MCF 10A (cell line): ENCODE data around the gene GSK3B. TPM values are rescaled to one million over a fixed set of nuclear protein-coding genes. Genes with fewer than 3 reads are reported as not detected.

Source experiments
- BruUV-seq: library from RNA; stranded (reverse); fragments of 400-500 nt; replicated peaks from 2 replicates; lab custom pipeline; 2021; lab: Mats Ljungman, UMichigan
- CTCF ChIA-PET: fragments of 300-600 bp; sonication (Branson Sonifier 250); formaldehyde crosslinking; extraction: SDS; loops from one replicate; lab custom pipeline; 2021; ENCODE audit warnings: antibody characterized with exemption, inconsistent platforms; lab: Yijun Ruan, JAX
- POLR2A ChIA-PET: fragments of 300-600, 350-650 bp; sonication (Branson Sonifier 250); formaldehyde crosslinking; extraction: SDS; loops from one replicate; lab custom pipeline; 2020; ENCODE audit warnings: antibody characterized with exemption, inconsistent platforms; lab: Yijun Ruan, JAX
- DNase-seq: peaks from one replicate; pipeline ENCODE4 v3.0.0-alpha.2; 2018; ENCODE audit not compliant: unreplicated experiment
- H3K27ac Mint-ChIP-seq: one replicate; pipeline ENCODE4 v1.8.0; 2022; ENCODE audit warnings: mild to moderate bottlenecking, low read depth, mixed read lengths; ENCODE audit not compliant: unreplicated experiment
- H3K27me3 Mint-ChIP-seq: one replicate; pipeline ENCODE4 v1.8.0; 2022; ENCODE audit warnings: mixed read lengths; ENCODE audit not compliant: insufficient read depth, unreplicated experiment
- H3K36me3 Mint-ChIP-seq: one replicate; pipeline ENCODE4 v1.8.0; 2022; ENCODE audit warnings: mild to moderate bottlenecking, moderate library complexity, mixed read lengths; ENCODE audit not compliant: insufficient read depth, unreplicated experiment
- H3K4me1 Mint-ChIP-seq: one replicate; pipeline ENCODE4 v1.8.0; 2022; ENCODE audit warnings: mixed read lengths; ENCODE audit not compliant: insufficient read depth, unreplicated experiment
- H3K4me3 Mint-ChIP-seq: one replicate; pipeline ENCODE4 v1.8.0; 2022; ENCODE audit warnings: mild to moderate bottlenecking, moderate library complexity, mixed read lengths; ENCODE audit not compliant: unreplicated experiment
- H3K9me3 Mint-ChIP-seq: one replicate; pipeline ENCODE4 v1.8.0; 2022; ENCODE audit warnings: mixed read lengths; ENCODE audit not compliant: unreplicated experiment
- CTCF ChIP-seq: fragments of 200-600 bp; IDR thresholded peaks from one replicate; pipeline ENCODE4 v1.8.0; 2022; ENCODE audit warnings: antibody characterized with exemption, mild to moderate bottlenecking; ENCODE audit not compliant: unreplicated experiment
- intact Hi-C: fragments of 100-400 bp; cut with micrococcal nuclease; formaldehyde crosslinking; loops from 2 replicates; pipeline ENCODE4 v1.14.1; 2022
- total RNA-seq: library from RNA; stranded (reverse); gene quantifications from 2 replicates; pipeline ENCODE4 v1.2.3, GENCODE V29; 2022

GSK3B gene
- total RNA-seq, 1 experiment from 2014 or later: 71.5 TPM

DNA sequence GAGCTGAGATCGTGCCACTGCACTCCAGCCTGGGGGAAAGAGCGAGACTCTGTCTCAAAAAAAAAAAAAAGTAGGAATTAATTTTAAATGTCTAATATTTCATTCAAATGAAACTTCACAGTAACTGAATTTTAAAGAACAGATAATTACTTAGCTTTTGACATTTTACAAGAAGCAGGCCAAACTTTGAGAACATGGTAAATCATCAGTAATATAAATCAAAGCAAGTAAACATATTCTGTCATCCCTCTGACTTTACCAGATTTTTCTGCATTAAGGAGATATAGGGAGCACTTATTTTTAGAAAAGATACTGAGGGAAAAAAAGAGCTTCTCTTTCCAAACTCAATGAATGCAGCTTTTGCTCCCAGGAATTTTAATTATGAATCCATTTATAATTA is 275.3 kb downstream of the GSK3B start:
- no peak for TF ChIP-seq CTCF
- Mint-ChIP-seq H3K9me3 (no peaks in the 10 kb centered on the region), H3K27ac (no peak overlapping the region), H3K36me3 (peaks cover 5% of the 10 kb centered on the region), H3K27me3 (peaks cover 14% of the 10 kb centered on the region), H3K4me1 (no peaks in the 10 kb centered on the region), H3K4me3 (no peak overlapping the region)
- POLR2A ChIA-PET: no interaction called here
- CTCF ChIA-PET: interaction anchor here (0.6 to 0.7 kb wide), 3 partner anchors 72 to 545 kb away, joined by 4 to 5 read pairs (median 4); no protein-coding TSS in a partner anchor
- no peak for DNase-seq
- BruUV-seq: no TSS peak
- intact Hi-C loops: no loop called here

DNA sequence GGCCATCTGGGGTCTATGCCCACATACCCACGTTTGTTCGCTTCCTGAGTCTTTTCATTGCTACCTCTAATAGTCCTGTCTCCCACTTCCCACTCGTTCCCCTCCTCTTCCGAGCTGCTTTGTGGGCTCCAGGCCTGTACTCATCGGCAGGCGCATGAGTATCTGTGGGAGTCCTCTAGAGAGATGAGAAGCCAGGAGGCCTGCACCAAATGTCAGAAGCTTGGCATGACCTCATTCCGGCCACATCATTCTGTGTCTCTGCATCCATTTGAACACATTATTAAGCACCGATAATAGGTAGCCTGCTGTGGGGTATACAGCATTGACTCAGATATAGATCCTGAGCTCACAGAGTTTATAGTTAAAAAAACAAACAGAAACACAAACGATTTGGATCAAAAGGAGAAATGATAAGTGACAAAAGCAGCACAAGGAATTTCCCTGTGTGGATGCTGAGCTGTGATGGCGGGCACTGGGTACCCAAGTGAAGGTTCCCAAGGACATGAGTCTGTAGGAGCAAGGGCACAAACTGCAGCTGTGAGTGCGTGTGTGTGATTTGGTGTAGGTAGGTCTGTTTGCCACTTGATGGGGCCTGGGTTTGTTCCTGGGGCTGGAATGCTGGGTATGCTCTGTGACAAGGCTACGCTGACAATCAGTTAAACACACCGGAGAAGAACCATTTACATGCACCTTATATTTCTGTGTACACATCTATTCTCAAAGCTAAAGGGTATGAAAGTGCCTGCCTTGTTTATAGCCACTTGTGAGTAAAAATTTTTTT is 276.5 kb downstream of the GSK3B start:
- intact Hi-C loops: no loop called here
- peaks cover 16% of the 10 kb centered on the region for H3K27me3 Mint-ChIP-seq
- no TSS peak for BruUV-seq
- H3K27ac Mint-ChIP-seq: peak overlapping the region; percentile 11
- DNase-seq: no peak
- CTCF ChIA-PET: interaction anchor here (0.9 to 2.2 kb wide), 2 partner anchors 13 to 256 kb away, joined by 3 to 8 read pairs; no protein-coding TSS in a partner anchor
- no peak overlapping the region for H3K4me3 Mint-ChIP-seq
- H3K4me1 Mint-ChIP-seq: no peaks in the 10 kb centered on the region
- POLR2A ChIA-PET: interaction anchor here (1.0 to 1.6 kb wide), 3 partner anchors 9 to 276 kb away, joined by 3 to 5 read pairs (median 4); no protein-coding TSS in a partner anchor
- H3K9me3 Mint-ChIP-seq: no peaks in the 10 kb centered on the region
- no peak for TF ChIP-seq CTCF
- H3K36me3 Mint-ChIP-seq: no peaks in the 10 kb centered on the region

DNA sequence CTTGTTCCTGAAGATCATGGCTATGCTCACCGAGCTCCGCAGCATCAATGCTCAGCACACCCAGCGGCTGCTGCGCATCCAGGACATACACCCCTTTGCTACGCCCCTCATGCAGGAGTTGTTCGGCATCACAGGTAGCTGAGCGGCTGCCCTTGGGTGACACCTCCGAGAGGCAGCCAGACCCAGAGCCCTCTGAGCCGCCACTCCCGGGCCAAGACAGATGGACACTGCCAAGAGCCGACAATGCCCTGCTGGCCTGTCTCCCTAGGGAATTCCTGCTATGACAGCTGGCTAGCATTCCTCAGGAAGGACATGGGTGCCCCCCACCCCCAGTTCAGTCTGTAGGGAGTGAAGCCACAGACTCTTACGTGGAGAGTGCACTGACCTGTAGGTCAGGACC is 277.2 kb downstream of the GSK3B start:
- H3K4me1 Mint-ChIP-seq: no peaks in the 10 kb centered on the region
- no peak for DNase-seq
- peak overlapping the region; percentile 11 for H3K27ac Mint-ChIP-seq
- POLR2A ChIA-PET: interaction anchor here (1.0 to 1.6 kb wide), 3 partner anchors 8 to 276 kb away, joined by 3 to 5 read pairs (median 4); no protein-coding TSS in a partner anchor
- no peaks in the 10 kb centered on the region for H3K36me3 Mint-ChIP-seq
- no peaks in the 10 kb centered on the region for H3K9me3 Mint-ChIP-seq
- H3K4me3 Mint-ChIP-seq: no peak overlapping the region
- CTCF ChIA-PET: interaction anchor here (0.9 to 2.2 kb wide), 2 partner anchors 14 to 256 kb away, joined by 3 to 8 read pairs; no protein-coding TSS in a partner anchor
- H3K27me3 Mint-ChIP-seq: peaks cover 16% of the 10 kb centered on the region
- intact Hi-C loops: no loop called here
- no peak for TF ChIP-seq CTCF
- no TSS peak for BruUV-seq

DNA sequence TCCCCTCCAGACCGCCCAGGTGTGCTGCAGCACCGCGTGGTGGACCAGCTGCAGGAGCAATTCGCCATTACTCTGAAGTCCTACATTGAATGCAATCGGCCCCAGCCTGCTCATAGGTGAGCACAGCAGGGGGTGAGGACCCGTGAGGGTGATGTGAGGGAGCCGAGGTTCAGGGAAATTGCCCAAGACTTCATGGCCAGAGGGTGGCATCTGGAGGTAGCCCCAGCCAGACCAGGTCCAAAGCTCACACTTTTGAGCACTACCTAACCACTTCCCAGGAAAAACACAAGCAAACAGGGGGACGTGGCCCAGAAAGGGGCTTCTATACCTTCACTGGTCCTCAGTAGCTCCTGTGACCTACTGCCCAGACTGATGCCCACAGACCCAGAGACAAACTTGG is 278.5 kb downstream of the GSK3B start:
- Mint-ChIP-seq H3K36me3 (no peaks in the 10 kb centered on the region), H3K4me3 (no peak overlapping the region), H3K27ac (no peak overlapping the region), H3K27me3 (peaks cover 16% of the 10 kb centered on the region), H3K9me3 (no peaks in the 10 kb centered on the region), H3K4me1 (no peaks in the 10 kb centered on the region)
- BruUV-seq: no TSS peak
- no peak for DNase-seq
- intact Hi-C loops: no loop called here
- TF ChIP-seq CTCF: no peak
- ChIA-PET CTCF (no interaction called here), POLR2A (no interaction called here)
